Activated CD4-positive, alpha-beta T cell treated with anti-CD3 and anti-CD28 coated beads for 24 hours (primary cell): ENCODE data around the gene PYGB.

Experiments
- DNase-seq, 2 donors: peaks; one replicate each; pipeline ENCODE4 v3.0.0-alpha.2; 2020; ENCODE audit warnings: low read depth in 2 of 2

PYGB gene

DNA sequence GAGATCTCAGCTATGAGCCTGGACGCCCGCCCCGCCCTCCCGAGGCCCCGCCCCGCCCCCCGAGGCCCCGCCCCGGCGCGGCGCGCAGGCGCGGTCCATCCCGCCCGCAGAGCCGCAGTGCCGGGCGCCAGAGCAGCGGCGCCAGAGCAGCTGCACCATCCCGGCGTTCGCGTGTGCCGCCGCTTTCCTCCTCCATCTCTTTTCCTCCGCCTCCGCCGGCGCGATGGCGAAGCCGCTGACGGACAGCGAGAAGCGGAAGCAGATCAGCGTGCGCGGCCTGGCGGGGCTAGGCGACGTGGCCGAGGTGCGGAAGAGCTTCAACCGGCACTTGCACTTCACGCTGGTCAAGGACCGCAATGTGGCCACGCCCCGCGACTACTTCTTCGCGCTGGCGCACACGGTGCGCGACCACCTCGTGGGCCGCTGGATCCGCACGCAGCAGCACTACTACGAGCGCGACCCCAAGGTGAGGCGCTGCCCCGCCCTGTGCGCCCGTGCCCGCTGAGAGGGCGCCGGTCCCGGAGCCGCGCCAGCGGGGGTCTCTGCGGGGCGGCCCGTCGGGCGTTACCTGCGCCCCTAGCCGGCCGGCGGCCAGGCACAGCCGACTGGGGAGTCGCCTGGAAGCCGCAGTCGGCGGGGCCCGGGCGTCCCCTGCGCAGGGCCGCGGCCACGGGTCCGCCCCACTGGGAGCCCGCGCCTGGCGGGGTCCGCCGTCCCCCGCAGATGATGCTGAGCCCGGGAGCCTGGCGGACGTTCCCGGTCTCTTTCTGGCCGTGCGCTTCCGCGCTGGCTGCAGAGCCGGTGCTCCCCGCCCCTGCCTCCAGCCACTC, at the start of gene PYGB:
TSS of gene PYGB (plus strand) at position 130 of the 830 bp plus-strand sequence. CDS start at position 224, 94 bp downstream.
- peak; percentile 45 to 52 for DNase-seq

DNA sequence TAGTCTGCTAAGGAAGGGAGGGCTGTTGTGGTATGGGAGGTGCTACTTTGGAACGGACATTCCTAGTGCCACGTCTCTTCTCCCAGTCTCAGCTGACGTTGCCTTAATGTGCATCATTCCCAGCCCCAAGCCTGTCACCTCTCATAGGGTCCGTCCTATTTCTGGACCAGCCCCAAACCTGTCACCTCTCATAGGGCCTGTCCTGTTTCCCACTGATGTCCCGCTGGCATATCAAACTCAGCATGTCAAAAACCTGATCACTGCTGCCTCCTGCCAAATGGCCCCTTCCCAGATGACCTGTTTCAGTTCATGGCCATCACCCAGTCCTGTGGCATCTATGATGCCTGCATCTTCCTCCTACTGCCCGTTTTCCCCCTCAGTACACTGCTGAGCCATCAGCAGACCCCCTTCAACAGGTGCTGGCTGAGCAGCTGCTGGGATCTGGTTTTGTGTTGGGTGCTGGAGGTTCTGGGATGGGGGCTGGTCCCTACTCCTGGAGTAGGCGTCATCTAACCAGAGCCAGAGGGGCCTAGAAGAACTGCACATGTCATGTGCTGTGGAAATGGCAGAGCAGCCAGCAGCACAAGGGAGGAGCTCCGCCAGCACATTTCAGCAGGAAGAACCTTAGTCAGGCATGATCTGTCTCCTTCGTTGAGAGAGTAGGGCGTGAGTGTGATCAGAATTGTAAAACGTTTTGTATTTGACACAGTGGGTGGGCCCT, 49.1 kb upstream of the PYGB start:
- no peak for DNase-seq

DNA sequence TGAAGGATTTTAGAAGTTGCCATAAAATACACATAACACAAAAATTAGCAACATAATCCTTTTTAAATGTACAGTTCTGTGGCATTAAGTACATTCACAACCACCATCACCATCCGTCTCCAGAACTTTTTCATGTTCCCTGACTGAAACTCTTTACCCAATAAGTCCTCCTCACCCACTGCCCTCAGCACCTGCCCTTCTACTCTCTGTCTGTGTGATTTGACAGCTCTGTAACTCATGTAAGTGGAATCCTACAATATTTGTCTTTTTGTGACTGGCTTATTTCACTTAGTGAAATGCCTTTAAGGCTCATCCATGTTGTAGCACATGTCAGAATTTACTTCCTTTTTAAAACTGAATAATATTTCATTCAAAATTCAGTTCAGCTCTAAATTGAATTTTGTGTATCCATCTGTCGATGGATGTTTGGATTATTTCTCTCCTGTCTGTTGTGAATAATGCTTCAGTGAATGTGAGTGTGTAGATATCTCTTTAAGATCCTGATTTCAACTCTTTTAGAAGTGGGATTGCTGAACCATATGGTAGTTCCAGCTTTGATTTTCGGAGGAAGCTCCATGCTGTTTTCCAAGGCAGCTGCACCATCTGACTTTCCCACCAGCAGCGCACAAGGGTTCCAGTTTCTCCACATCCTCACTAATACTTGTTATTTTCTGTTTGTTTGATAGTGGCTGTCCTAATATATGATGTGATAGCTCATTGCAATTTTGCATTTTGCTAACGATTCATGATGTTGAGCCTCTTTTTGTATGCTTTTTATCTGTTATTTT, 48.2 kb upstream of the PYGB start:
- no peak for DNase-seq

DNA sequence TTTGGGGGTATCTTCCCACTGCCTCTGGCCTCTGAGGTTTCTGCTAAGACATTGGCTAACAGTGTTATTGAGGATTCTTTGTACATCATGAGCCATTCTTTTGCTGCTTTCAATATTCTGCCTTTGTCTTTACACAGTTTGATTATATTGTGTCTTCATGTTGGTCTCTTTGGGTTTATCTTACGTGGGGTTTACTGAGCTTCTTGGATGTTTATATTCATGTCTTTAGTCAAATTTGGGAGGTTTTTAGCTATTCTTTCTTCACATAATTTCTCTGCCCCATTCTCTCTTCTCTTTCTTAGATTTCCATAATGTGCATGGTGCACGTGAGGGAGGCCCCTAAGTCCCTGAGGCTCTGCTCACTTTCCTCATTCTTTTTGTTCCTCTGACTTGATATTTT, 44.8 kb upstream of the PYGB start:
- no peak for DNase-seq

DNA sequence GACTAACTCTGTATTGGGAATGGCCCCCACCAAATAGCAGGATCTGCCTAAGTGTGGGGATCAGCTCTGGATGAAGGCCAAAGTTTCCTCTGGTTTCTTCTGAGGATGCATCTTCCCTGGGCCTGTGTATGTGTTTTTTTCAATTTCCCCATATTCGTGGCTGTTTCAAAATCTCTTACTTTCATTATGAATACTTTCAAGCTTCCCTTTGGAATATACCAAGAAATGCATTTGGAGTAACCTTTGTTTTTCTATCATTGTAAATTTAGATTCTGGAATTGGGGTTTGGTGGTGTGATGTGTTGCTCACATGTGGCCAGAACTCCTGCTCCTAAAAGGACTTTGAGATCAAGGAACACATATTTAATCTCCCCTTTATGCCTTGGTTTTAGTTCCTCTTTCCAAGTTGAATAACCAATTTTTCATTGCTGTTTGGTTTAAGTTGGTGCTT, 44.0 kb upstream of the PYGB start:
- DNase-seq, result no peak

DNA sequence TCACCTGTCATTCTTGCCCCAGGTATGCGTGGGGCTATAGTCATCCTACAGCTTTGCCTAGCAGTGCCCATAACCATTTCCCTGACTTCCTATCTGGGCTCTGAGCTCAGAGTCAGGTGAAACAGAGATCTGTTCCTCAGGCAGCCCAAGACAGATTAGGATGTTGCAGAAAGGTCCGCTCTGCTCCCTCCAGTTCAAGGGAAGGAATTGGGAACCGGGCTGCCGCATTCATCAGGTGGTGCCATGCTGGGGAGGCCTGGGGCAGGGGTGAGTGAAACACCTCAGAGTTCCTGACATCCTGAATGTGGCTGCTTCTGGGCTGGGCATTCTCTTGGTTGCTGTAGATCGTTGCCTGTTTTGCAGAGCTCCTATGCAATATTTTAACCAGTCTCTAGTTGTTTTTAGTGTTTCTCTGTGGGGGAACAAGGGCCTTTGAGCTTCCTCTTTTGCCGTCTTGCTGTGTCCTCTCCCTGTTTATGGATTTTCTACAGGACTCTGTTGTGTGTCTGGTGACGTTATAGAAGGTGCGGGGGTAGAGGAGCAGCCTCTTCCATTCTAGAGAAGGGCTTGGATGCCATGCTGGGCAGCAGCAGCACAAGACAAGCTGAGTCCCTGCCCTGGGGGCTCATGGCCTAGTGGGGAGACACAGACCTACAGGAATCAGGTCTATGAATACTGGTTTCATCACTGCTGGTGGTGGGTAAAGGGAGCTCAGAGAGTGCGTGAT, 43.2 kb upstream of the PYGB start:
- DNase-seq, result no peak

DNA sequence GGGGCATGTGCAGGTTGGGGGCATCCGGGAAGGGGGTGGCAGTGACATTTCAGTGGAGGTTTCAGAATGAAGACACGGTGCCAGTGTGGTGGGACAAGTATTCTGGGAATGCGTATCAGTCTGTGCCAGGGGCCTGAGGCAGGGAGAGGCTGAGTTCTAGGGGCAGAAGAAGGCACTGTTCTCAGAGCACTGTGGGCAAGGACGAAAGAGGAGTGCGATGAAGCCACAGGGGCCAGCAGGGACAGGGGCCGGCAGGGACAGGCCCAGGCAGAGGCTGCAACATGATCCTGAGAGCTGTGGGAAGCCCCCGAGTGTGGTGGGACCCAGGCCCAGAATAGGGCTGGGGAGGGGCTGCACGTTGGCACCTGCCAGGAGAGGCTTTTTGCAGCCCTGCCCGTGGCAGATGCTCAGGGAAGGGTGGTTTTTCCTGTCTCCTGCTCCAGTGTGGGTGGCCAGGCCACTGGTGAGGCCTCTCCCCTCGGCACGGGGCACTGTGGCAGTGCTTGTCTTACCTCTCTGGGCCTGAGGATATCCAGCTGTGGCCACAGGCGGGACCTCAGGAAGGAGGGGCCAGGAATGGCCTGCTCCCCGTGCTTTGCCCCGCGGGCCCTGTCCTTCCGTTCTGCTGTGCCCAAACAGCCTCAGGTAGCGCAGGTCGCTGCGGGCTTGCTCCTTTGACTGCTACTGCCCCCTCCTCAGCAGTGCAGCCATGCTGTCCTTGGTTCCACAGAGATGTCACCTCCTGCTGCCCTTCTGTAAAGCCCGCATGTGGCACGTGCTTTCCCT, 42.4 kb upstream of the PYGB start:
- DNase-seq, result no peak

DNA sequence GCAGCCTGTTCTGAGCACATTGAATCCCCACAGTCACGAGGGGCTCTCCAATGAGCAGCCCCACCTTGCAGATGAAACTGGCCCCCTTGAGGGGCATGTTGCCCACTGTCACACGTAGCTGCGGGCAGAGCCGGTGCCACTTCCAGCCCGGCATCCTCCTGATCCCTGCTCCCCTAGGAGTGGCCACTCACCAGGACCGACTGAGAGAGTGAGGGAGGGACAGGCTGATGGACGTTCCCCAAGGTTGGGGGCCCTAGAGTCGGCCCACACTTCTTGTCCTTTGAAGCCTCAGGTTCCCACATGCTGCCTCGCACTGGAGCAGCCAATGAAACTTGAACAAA, 41.9 kb upstream of the PYGB start:
- DNase-seq, result no peak

DNA sequence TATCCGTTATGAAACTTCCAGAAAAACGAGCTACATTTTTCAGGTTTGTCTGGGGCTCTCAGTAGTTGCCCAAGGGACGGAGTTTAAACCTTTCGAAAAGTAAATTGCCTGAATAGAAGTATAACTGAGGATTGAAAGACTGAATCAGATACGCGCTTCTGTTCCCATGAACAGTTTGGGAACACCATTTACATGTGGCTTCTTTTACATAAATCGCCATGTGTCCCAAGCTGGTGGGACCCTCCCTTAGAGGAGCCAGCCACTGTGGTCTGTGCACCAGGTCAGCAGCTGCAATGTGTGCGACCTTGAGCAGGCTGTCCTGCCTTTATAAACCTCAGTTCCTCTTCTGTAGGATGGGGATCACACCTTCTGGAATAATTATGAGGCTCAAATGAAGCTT, 41.3 kb upstream of the PYGB start:
- DNase-seq, result no peak

DNA sequence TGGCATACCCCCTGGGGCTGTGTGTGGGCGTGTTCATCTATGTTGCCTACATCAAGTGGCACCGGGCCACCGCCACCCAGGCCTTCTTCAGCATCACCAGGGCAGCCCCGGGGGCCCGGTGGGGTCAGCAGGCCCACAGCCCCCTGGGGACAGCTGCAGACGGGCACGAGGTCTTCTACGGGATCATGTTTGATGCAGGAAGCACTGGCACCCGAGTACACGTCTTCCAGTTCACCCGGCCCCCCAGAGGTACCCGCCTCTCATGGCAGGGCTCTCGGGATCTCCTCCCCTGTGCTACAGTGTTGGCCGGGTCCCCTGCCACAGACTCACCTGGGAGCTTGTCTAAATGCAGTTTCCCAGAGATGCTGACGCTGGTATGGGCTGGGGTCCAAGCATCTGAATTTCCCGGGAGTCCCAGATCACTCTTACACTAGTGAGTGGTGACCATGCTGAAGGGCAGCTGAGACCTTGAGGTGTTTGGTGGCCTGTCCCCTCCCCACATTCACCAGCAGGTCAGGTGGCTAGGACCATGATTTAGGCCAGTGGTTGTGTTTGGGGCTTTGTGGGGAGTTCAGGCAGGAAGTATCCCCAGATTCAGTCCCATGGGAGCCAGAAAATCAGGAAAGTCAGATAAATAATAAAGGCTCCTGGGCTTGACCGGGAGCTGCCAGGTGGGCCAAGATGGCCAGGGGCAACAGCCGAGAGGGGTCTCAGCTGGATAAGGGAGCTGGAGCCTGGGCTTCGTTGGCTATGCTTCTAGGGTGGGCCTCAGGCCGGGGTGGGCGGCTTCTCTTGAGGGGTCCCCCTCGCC, 40.5 kb upstream of the PYGB start:
- DNase-seq, result no peak

DNA sequence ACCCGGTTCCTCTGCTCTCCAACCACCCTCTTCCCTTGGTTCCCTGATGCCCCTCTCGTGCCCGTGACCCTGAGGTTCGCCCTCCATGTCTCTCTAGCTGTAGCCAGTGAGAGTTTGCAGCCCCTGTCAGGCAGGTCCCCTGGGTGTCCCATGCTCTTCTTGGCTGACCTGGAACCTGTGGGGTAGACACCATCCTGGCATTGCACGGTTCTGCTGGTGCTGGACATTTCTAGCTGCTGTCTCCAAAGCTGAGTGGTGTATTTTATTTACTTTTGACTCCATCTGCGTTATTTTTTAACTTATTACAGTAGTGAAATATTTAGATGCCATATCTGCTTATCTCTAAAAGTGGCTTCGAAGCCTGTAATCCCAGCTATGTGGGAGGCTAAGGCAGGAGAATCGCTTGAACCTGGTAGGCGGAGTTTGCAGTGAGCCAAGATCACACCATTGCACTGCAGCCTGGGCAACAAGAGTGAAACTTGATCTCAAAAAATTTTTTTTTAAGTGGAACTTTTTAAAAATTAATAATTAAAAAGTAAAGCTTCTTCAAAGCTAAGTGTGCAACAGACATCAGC, 39.8 kb upstream of the PYGB start:
- DNase-seq, result no peak

DNA sequence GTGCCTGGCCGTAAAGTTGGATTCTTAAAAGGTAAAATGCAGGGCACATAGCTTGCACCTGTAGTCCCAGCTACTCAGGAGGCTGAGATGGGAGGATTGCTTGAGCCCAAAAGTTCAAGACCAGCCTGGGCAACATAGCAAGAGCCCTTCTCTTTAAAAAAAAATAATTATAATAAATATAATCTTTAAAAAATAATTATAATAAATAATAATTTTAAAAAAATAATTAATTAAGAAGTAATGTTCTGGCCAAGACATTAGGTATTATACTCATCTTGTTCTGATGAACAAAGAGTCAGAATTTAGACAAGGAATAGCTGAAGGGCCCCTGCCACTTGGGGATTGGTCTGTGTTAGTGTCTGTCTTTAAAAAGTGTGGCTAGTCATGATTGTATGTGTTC, 38.5 kb upstream of the PYGB start:
- no peak for DNase-seq

DNA sequence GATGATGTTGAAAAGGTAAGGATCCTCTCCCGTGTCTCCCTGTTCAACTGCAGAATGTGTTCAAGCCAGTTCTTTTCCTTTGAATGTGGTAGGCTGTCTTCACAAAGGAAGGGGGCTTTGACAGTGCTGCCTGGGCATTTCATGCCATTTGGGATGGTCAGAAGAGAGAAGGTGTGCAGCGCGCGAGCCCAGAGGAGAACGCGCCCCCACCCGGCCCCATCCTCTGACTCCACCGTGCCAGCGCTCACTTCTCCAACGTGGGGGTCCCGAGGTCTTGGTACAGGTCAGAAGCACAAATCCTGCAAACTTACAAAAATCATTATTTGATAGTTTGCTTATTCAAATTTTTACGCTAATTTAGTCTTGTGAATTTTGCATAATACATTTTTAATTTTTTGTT, 38.0 kb upstream of the PYGB start:
- DNase-seq, result no peak

DNA sequence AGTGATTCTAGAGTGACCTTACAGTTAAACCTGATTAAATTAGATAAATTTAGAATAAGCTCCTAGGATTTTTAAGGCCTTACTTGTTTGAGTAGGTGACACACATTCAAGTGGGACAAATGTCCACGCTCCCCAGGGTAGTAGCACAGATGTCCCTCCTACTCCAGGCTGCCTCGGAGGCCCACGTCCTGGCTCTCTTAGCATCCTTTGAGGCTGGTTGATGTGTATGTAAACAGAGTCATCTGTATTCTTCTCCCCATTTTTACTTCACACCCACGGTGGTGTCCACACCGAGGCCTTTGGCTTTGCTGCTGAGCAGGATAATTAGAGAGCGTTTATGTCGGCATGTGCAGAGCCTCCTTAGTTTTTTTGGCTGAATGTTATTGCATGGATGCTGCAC, 36.6 kb upstream of the PYGB start:
- no peak for DNase-seq

DNA sequence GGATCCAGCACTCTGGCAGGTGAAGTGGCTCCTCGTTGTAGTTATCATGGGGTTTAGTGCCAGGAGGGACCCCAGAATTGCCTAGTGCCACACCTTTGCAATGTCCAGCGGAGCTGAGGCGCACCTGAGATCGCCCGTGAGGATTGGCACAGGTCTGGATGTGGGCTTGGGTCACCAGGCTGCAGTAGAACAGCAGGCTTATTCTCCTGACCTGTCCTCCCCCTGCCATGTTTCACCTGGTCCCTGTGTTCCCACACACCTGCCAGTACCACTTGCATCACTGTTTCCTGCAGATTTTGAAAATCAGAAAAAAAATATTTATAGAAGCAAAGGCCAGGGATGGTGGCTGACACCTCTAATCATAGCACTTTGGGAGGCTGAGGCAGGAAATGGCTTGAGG, 35.6 kb upstream of the PYGB start:
- DNase-seq, result no peak

DNA sequence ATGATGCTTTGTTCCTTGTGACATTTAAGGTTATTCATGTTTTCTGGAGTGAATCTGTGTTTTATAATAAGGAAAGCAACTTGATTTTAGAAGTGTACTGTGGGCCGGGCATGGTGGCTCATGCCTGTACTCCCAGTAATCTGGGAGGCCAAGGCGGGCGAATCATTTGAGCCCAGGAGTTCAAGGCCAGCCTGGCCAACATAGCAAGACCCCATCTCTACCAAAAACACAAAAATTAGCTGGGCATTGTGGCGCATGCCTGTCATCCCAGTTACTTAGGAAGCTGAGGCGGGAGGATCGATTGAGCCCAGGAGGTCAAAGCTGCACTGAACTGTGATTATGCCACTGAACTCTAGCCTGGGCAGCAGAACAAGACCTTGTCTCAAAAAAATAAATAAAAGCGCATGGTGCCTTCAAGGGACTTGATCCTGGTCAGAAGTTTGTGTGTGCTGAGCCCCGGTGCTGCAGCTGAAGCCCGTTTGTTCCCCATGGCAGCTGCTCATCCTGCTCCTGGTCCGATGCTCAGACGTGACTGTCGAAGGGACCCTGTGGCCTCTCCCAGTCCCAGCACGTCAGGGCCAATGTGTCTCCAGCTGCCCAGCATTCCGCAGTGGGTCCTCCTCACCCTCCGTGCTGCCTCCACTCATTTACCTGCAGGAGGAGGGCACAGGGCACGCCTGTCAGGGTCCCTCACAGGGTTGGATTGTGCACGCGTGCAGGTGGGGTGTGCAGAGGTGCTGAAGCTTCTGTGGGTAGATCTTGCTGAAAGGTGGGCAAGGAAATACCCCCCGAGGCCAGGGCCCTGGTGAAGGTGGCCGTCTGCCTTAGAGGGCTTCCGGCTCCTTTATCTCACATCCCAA, 34.1 kb upstream of the PYGB start:
- no peak for DNase-seq

DNA sequence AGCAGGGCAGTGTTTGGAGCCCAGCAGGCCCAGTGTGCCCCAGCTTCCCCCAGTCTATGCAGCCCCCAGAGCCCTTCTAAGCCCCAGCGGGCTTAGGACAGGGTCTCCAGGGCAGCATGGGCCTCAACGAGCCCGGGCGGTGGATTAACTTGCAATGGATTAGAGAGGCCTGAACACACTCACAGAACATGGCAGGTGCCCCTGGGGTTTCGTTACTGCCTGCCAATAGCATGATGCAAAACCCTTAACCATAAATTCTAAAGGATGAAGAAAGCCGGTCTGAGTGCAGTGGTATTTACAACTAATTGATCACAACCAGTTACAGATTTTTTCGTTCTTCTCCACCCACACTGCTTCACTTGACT, 33.5 kb upstream of the PYGB start:
- no peak for DNase-seq

DNA sequence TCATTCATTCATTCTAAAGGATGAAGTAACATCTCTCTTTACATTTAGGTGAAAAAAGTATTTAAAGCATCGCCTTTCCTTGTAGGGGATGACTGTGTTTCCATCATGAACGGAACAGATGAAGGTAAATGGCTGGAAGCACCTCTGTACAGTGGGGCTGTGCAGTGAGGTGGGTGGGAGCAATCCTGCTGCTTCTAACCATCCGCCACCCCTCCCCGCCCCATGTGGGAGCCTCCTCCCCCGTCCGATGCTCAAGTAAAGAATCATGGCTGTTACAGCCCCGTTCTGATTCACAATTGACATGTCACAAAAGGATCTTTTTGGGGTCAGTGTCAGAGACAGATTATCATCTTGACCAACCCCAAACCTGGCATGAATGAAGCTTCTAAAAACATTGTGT, 33.1 kb upstream of the PYGB start:
- DNase-seq, result no peak

DNA sequence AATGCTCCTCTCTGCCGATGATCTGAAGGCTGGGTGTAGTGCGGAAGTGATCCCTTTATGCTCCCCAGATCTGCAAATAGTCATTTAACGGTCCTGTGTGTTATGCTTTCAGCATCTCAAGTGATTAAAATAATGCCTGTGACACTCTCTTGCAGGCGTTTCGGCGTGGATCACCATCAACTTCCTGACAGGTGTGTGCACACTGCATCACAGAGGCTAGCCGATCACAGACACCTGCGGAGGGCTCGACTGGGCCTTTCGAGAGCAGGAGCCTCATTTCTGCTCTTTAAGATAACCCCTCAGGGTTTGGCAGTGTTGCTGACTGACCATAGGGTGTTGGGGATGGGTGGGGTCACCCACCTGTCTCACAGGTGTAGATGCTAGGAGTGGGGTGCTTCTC, 32.4 kb upstream of the PYGB start:
- DNase-seq, result no peak
